GM19372 (cell line): Measurements from ENCODE around the gene ZNF804A.

ENCODE experiments used
- ATAC-seq: cut with Tn5 transposase; IDR thresholded peaks from one replicate; pipeline ENCODE4 v1.9.1; 2021; ENCODE audit warnings: mild to moderate bottlenecking, low read depth, moderate library complexity; ENCODE audit not compliant: unreplicated experiment

Gene ZNF804A

DNA sequence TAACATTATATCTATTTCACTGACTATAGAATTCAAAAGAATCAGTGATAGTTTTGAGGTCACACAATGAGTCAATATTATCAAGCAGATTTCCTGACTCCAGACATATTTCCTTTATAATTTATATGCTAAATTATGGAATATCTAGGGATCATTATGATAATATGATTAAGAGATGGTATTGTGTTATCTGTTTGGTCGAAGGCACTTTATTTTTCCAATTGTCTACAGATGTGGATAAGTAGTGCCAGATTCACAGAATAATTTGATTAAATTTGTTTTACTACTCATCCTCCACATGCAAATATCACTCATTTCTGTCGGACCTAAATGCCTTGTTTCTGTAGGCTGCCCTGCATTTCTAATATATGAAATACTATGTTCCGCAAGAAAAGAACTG is 4.4 kb downstream of the ZNF804A start:
- ATAC-seq, result no peak

DNA sequence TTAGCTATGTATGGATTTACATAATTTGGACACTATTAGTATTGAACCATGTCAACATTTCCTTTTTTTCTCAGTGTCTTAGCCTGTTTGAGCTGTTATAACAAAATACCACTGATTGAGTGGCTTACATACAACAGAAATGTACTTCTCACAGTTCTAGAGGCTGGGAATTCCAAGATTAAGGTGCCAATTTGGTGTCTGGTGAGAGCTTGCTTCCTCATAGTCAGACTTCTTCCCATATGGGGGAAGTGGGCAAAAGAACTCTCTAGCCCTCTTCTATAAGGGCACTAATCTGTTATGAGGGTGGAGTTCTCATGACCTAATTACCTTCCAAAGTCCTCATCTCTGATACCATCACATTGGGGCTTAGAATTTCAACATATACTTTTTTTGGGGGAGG is 12.6 kb downstream of the ZNF804A start:
- ATAC-seq, result no peak

DNA sequence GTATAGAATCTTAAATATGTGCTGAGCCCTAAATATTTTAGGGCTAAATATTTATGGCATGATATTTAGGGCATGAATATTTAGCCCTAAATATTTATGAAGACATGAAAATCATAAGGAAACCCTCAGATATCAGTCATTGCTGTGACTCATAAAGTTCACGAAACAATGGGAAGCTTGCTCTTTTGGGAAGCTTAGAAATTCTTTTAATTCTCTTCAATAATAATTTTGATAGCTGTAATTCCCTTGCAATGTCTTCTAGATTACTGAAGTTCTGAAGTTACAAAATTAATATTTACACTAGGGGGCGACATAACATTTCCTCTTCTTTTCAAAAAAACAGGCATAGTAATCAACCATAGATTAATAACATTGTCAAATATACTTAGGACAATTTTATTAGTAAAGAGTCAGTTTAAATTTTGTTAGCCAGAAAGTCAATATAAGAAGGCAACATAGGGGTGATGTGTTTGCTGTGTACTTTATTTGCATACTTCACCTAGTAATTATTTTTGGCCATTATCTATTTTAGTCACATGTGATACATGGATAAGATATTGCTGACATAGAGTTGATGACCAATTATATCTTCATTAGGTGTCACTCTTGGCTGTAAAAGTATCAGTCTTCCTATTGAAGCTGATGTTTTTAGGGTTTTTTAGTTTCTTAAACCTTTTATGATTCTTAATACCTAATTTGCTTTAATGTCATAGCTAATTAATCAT is 13.2 kb downstream of the ZNF804A start:
- no peak for ATAC-seq

DNA sequence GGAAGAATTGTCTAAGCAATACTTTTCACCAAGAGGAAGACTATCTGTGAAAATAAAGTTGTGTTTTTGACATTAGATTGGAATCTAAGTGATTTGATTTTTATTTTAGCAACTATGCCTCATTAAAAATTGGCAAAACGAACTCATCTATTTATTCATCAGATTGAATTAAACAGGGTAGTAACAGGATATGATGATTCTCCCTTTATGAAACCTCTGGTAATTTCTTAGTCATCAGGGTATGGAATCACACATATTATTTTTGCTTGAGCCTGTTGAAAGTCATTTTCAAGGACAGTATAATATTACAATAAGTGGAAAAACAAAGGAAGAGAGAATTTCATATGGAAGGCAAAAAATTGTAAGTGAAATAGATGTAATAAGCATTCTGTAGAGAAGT is 22.0 kb downstream of the ZNF804A start:
- ATAC-seq, result no peak

- ATAC-seq, result no peak
These were observed 26.0 kb downstream of the ZNF804A start for GRCh38 chr2:184624311-184624710.

DNA sequence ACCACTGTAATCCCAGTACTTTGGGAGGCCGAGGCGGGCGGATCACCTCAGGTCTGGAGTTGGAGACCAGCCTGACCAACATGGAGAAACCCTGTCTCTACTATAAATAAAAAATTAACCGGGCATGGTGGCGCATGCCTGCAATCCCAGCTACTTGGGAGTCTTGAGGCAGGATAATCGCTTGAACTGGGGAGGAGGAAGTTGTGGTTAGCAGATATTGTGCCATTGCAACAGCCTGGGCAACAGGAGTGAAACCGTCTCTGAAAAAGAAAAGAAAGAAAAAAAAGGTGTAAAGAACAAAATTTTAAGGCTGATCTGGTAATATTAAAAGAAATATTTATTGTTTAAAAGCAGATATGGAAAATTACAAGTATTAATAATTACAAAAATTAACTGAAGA is 29.7 kb downstream of the ZNF804A start:
- no peak for ATAC-seq

DNA sequence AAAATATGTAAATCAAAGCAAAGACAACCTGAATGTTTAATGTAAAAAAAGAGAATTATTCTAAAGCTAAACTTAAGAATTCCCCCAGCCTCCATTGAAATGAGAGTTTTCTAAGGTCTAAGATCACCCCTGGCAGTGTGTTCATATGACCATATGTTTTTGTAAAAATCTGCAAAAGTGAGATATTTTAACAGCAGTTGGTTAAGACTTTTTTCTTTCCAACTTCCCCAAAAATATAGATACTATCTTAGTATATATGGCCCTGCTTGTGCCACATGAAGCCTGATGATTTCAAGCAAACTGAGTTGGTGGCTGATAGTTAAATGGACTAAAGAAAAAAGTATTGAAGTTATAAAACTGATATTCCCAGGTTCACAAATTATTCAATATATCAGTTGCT is 35.4 kb downstream of the ZNF804A start:
- ATAC-seq, result no peak

GRCh38 chr2:184637781-184638180 is 39.5 kb downstream of the ZNF804A start:
- ATAC-seq, result no peak

- ATAC-seq, result no peak
These were observed 46.4 kb downstream of the ZNF804A start for GRCh38 chr2:184644685-184645084.

- ATAC-seq, result no peak
These were observed 47.8 kb downstream of the ZNF804A start for GRCh38 chr2:184646177-184646576.

DNA sequence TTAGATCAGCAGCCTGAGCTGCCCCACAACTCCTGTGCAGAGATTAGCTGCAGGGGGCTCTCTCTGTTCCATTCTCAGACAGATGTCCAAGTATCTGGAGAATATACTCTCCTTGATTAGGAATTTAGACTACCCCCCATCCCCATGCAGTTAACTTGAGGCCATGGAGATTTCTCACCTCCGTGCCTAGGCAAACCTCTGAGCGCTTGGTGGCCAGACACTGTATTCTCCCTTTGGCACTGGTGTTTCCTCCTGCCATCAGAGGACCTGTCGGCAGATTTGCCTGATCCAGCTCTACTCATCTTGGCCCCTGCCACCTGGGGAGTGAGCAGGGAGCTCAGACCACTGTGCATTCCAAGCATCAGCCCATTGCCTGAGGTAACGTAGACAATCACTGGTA is 48.3 kb downstream of the ZNF804A start:
- ATAC-seq, result no peak

DNA sequence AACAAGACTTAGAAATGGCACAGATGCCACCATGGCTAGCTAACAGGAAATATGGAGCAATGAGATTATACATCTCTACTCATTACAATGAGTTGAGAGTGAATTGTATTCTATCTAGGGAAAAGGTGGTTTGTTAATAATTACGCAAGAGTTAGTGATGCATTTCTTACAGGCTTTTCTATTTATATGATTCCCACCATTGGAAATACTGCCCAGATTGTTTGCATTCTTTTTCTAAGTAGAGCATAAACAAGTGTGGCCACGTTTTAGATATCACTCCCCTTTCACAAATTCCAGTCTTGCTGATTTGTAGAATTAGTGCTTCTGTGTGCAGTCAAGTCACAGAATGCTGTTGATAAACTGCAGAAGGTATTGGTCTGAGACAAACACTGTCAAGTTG is 56.6 kb downstream of the ZNF804A start:
- ATAC-seq, result no peak

- no peak for ATAC-seq
These were observed 78.8 kb downstream of the ZNF804A start for GRCh38 chr2:184677171-184677570.

DNA sequence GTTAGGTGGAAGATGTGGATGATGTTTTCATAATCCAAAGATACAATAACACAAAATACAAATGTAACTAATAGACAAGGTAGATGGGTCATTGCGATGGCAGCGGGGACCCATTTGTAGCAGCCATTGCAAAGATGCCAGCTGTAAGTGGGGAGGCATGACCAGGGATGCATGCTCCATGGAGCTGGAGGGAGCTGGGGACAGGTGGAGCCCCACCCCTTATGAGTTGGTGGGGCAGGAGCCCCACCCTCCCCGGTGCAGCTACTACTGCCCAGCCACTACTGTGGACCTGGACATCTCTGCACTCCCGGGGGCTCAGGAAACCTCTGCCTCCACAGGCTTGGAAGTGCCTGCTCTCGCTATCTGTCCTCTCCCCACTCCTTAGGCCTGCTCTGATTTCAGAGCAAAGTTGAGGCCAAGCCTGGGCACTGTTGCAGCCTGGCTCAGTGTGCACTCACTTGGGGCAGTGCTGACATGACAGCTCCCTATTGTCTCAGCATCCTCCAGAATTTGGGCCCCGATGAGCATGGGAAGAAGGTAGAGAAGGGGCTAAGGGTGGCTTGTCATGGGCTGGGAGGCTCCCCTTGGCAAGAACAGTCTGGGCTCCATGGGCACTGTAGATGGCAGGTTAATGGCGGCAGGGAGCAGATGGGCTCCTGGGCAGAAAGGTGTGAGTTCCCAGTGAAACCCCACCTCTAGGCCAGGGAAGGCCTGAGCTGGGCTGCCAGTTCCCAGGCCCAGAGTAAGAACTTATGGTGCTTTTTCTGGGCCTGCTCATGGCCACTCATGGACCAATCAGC is 81.1 kb downstream of the ZNF804A start:
- ATAC-seq, result no peak

DNA sequence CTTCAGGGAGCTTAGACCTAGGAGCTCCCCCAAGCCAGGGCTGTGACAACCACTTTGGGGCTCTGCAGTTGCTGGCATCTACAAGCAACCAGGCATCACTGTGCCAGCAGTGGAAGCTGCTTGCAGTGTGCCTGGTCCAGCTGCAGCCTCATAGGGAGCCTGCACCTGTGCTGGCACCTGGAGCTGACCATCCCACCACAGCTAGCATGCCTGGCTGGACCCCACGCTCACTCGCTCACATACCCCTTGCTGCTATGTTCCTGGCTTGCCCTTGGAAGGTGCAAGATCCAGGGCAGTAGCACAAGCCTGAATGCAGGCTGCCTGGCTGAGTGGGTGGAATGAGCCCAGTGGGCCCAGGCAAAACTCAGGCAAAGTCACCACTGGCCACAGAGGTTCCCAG is 82.5 kb downstream of the ZNF804A start:
- no peak for ATAC-seq

GRCh38 chr2:184681642-184682321 is 83.5 kb downstream of the ZNF804A start:
- ATAC-seq, result no peak

GRCh38 chr2:184683911-184684310 is 85.6 kb downstream of the ZNF804A start:
- ATAC-seq, result no peak

- no peak for ATAC-seq
These were observed 87.9 kb downstream of the ZNF804A start for GRCh38 chr2:184685999-184686841.

- no peak for ATAC-seq
These were observed 91.3 kb downstream of the ZNF804A start for GRCh38 chr2:184689638-184690037.

- no peak for ATAC-seq
These were observed 93.9 kb downstream of the ZNF804A start for GRCh38 chr2:184692141-184692734.
